ENCODE results near the gene CACNA1E. TPM values are rescaled to one million over a fixed set of nuclear protein-coding genes. Genes with fewer than 3 reads are reported as not detected.

CACNA1E gene
- total RNA-seq, 1 experiment from 2014 or later, result not detected

DNA sequence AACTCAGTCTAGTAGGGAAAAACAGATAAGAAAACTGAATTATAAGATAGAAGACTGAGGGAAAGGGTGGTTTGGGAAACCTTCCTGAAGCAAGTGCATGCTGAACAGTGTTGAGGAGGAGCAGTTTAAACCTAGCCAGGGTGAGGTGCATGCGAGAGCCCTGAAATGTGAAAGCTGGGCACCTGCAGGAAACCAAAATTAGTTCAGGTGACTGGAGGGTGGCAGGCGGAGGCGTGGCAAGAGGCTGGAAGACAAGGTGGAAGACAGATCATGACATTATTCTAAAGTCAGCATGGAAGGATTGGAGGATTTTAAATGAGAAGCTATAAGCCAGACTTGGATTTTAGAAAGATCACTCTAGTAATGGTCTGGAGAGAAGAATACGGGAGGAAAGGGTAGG, 75.1 kb downstream of the CACNA1E start:
- no peaks in the 10 kb centered on the region for H3K9me3 ChIP-seq (ENCODE audit: low read depth, low read length, poor library complexity, severe bottlenecking)
- TF ChIP-seq, protein P1, sequence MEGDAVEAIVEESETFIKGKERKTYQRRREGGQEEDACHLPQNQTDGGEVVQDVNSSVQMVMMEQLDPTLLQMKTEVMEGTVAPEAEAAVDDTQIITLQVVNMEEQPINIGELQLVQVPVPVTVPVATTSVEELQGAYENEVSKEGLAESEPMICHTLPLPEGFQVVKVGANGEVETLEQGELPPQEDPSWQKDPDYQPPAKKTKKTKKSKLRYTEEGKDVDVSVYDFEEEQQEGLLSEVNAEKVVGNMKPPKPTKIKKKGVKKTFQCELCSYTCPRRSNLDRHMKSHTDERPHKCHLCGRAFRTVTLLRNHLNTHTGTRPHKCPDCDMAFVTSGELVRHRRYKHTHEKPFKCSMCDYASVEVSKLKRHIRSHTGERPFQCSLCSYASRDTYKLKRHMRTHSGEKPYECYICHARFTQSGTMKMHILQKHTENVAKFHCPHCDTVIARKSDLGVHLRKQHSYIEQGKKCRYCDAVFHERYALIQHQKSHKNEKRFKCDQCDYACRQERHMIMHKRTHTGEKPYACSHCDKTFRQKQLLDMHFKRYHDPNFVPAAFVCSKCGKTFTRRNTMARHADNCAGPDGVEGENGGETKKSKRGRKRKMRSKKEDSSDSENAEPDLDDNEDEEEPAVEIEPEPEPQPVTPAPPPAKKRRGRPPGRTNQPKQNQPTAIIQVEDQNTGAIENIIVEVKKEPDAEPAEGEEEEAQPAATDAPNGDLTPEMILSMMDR (conservative IDR thresholded peaks at IDR 0.05; ENCODE audit: low read depth, low read length), result no peak
- no peak for TF ChIP-seq EZH2 (IDR thresholded peaks at IDR 0.05; ENCODE audit: borderline replicate concordance, low read depth, low read length, poor library complexity, severe bottlenecking)
- no peaks in the 10 kb centered on the region for H3K36me3 ChIP-seq (ENCODE audit: insufficient read depth, low read length, poor library complexity, severe bottlenecking)
- no peaks in the 10 kb centered on the region for H3K4me1 ChIP-seq (ENCODE audit: insufficient read depth, low read length, poor library complexity, severe bottlenecking)
- no peak overlapping the region for H3K4me3 ChIP-seq (ENCODE audit: low read depth, low read length, poor library complexity, severe bottlenecking)
- peaks cover 52% of the 10 kb centered on the region for H3K27me3 ChIP-seq (replicated peaks; ENCODE audit: insufficient read depth, low read depth, low read length, poor library complexity)
- intact Hi-C loops (cut with micrococcal nuclease; ENCODE audit: unreplicated experiment), result no loop called here
- no peak overlapping the region for H3K27ac ChIP-seq (ENCODE audit: low read depth, low read length, poor library complexity, severe bottlenecking)
- no peak for DNase-seq (ENCODE audit: low spot score)
- no TSS peak for BruUV-seq (replicated peaks)
- ChIA-PET CTCF (no interaction called here), POLR2A (ENCODE audit: low non-redundant PET) (no interaction called here)

DNA sequence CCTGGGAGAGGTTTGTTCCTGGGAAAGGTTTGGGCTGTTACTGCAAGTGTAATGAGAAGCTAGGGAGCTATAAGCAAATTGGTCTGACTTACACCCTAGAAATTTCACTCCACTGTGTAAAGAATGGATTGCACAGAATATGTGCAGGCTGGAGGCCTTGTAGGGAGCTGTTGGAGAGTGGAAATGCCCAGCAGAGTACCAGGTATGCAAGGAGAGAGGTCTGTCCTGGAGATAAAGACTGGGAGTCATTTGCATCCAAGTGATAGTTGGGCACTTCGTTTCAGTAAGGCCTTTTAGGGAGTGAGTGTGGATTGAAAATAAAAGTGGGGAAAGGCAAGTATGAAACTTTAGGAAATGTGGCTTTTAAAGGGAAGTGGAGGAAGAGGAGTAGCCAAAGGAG, 75.8 kb downstream of the CACNA1E start:
- ChIA-PET POLR2A (ENCODE audit: low non-redundant PET) (no interaction called here), CTCF (no interaction called here)
- TF ChIP-seq EZH2 (IDR thresholded peaks at IDR 0.05; ENCODE audit: borderline replicate concordance, low read depth, low read length, poor library complexity, severe bottlenecking), result no peak
- TF ChIP-seq, protein P1 (conservative IDR thresholded peaks at IDR 0.05; ENCODE audit: low read depth, low read length), result no peak
- BruUV-seq (replicated peaks), result no TSS peak
- DNase-seq (ENCODE audit: low spot score), result no peak
- Histone ChIP-seq H3K27me3 (replicated peaks; ENCODE audit: insufficient read depth, low read depth, low read length, poor library complexity) (peaks cover 52% of the 10 kb centered on the region), H3K27ac (ENCODE audit: low read depth, low read length, poor library complexity, severe bottlenecking) (no peak overlapping the region), H3K9me3 (ENCODE audit: low read depth, low read length, poor library complexity, severe bottlenecking) (no peaks in the 10 kb centered on the region), H3K4me3 (ENCODE audit: low read depth, low read length, poor library complexity, severe bottlenecking) (no peak overlapping the region), H3K36me3 (ENCODE audit: insufficient read depth, low read length, poor library complexity, severe bottlenecking) (no peaks in the 10 kb centered on the region), H3K4me1 (ENCODE audit: insufficient read depth, low read length, poor library complexity, severe bottlenecking) (no peaks in the 10 kb centered on the region)
- intact Hi-C loops (cut with micrococcal nuclease; ENCODE audit: unreplicated experiment), result no loop called here

DNA sequence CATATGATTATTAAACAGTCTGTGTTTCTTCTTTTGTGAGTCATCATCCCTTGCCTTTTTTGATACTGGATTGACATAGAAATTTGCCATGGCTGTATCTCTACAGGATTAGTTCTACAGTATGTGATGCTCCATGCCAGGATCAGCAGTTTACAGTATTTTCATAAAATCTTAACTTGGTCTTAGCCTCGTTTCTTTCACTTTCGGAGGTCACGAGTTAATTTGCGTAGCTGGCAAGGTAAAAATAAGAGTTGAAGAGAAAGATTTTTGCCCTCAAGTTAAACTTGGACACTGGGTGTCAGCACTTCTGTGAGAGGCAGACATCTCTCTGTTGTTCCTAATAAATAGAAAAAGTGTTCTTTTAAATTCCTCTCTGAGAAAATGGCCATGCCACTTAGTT, 79.1 kb downstream of the CACNA1E start:
- no peak for DNase-seq (ENCODE audit: low spot score)
- CTCF ChIA-PET, result no interaction called here
- Histone ChIP-seq H3K4me3 (ENCODE audit: low read depth, low read length, poor library complexity, severe bottlenecking) (no peak overlapping the region), H3K9me3 (ENCODE audit: low read depth, low read length, poor library complexity, severe bottlenecking) (no peaks in the 10 kb centered on the region), H3K4me1 (ENCODE audit: insufficient read depth, low read length, poor library complexity, severe bottlenecking) (no peaks in the 10 kb centered on the region), H3K36me3 (ENCODE audit: insufficient read depth, low read length, poor library complexity, severe bottlenecking) (no peaks in the 10 kb centered on the region), H3K27ac (ENCODE audit: low read depth, low read length, poor library complexity, severe bottlenecking) (no peak overlapping the region), H3K27me3 (replicated peaks; ENCODE audit: insufficient read depth, low read depth, low read length, poor library complexity) (peaks cover 26% of the 10 kb centered on the region)
- no peak for TF ChIP-seq EZH2 (IDR thresholded peaks at IDR 0.05; ENCODE audit: borderline replicate concordance, low read depth, low read length, poor library complexity, severe bottlenecking)
- TF ChIP-seq, protein P1 (conservative IDR thresholded peaks at IDR 0.05; ENCODE audit: low read depth, low read length), result no peak
- POLR2A ChIA-PET (ENCODE audit: low non-redundant PET), result no interaction called here
- no TSS peak for BruUV-seq (replicated peaks)
- intact Hi-C loops (cut with micrococcal nuclease; ENCODE audit: unreplicated experiment), result no loop called here
